NCI-H1105 treated with DMSO at 0.1 percent for 48 hours (cell line): ENCODE measurements around the gene WAC.

ENCODE experiments used
- DNase-seq: peaks from one replicate; lab custom pipeline; 2025; lab: John Stamatoyannopoulos, UW

WAC gene

GRCh38 chr10:28533571-28534304 is 820 bp downstream of the WAC start:
- no peak for DNase-seq

- DNase-seq: no peak
Measured at GRCh38 chr10:28535846-28536245, 2.9 kb downstream of the WAC start.

- no peak for DNase-seq
Measured at GRCh38 chr10:28538595-28538994, 5.7 kb downstream of the WAC start.

GRCh38 chr10:28540145-28540544 is 7.2 kb downstream of the WAC start:
- no peak for DNase-seq

GRCh38 chr10:28541717-28542365 is 8.9 kb downstream of the WAC start:
- DNase-seq: no peak

GRCh38 chr10:28542728-28543127 is 9.8 kb downstream of the WAC start:
- DNase-seq: no peak

GRCh38 chr10:28544058-28544457 is 11.1 kb downstream of the WAC start:
- no peak for DNase-seq

- no peak for DNase-seq
Measured at GRCh38 chr10:28545967-28546644, 13.2 kb downstream of the WAC start.

GRCh38 chr10:28548781-28549498 is 16.0 kb downstream of the WAC start:
- no peak for DNase-seq

GRCh38 chr10:28551086-28551485 is 18.2 kb downstream of the WAC start:
- no peak for DNase-seq

- DNase-seq: no peak
Measured at GRCh38 chr10:28552775-28553174, 19.9 kb downstream of the WAC start.

GRCh38 chr10:28554009-28554408 is 21.1 kb downstream of the WAC start:
- DNase-seq: no peak

- DNase-seq: no peak
Measured at GRCh38 chr10:28554952-28555351, 22.0 kb downstream of the WAC start.

GRCh38 chr10:28555358-28555757 is 22.4 kb downstream of the WAC start:
- DNase-seq: no peak

- no peak for DNase-seq
Measured at GRCh38 chr10:28556142-28556541, 23.2 kb downstream of the WAC start.

- no peak for DNase-seq
Measured at GRCh38 chr10:28558186-28558585, 25.3 kb downstream of the WAC start.

- DNase-seq: no peak
Measured at GRCh38 chr10:28558923-28559508, 26.1 kb downstream of the WAC start.

- no peak for DNase-seq
Measured at GRCh38 chr10:28559618-28560017, 26.7 kb downstream of the WAC start.

GRCh38 chr10:28560617-28561016 is 27.7 kb downstream of the WAC start:
- no peak for DNase-seq

- no peak for DNase-seq
Measured at GRCh38 chr10:28561531-28561930, 28.6 kb downstream of the WAC start.

GRCh38 chr10:28564905-28565304 is 32.0 kb downstream of the WAC start:
- DNase-seq: no peak

- DNase-seq: no peak
Measured at GRCh38 chr10:28566458-28567015, 33.6 kb downstream of the WAC start.
